Keratinocyte (primary cell): ENCODE data around the gene STMN3.

Experiments
- EZH2 ChIP-seq: IDR thresholded peaks from one replicate; pipeline ENCODE4 v1.6.1; 2012; ENCODE audit warnings: inconsistent platforms, mild to moderate bottlenecking, low read length, moderate library complexity
- TF ChIP-seq, protein P1 (sequence below), 3 experiments: IDR thresholded peaks in 1 of 3; conservative IDR thresholded peaks in 1 of 3; optimal IDR thresholded peaks in 1 of 3; 2 replicates in 2 of 3; 3 replicates in 1 of 3; pipeline versions ENCODE3 to v1.5.1; 2011; ENCODE audit warnings: low read length in 3 of 3, mild to moderate bottlenecking in 3 of 3, moderate library complexity in 2 of 3, control low read depth in 1 of 3, inconsistent platforms in 1 of 3; ENCODE audit not compliant: insufficient read depth in 2 of 3; ENCODE audit errors: extremely low read depth in 1 of 3

DNA sequence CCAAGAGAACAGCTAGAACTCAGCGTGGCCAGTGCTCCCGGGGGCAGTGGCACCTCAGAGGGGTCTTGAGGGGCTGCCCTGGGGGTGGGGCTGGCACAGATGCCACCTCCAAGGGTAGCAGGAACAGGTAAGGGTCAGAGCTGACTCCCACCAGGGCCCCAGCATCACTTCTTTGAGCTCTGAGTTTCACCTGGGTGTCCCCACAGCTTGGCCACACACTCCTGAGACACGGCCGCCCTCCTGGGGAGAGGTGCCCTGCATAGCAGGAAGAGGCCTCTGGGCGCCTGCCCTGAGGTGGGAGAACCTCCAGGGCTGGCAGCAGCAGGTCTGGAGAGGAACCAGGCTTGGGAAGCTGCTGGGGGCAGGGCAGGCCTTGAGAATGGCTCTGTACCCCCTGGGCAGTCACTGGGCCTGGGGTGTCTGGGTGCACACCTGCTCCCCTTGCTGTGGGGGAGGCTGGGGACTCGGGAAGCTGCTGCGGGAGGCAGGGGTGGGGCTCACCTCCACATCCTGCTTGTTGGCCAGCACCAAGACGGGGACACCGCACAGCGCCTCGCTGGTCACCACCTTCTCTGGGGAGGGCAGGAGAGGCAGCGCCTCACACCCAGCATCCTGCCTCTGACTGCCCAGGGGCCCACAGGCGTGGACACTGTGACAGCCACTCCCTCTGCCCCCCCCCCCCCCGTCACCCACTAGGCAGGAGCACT is 48.3 kb upstream of the STMN3 start:
- TF ChIP-seq, protein P1, sequence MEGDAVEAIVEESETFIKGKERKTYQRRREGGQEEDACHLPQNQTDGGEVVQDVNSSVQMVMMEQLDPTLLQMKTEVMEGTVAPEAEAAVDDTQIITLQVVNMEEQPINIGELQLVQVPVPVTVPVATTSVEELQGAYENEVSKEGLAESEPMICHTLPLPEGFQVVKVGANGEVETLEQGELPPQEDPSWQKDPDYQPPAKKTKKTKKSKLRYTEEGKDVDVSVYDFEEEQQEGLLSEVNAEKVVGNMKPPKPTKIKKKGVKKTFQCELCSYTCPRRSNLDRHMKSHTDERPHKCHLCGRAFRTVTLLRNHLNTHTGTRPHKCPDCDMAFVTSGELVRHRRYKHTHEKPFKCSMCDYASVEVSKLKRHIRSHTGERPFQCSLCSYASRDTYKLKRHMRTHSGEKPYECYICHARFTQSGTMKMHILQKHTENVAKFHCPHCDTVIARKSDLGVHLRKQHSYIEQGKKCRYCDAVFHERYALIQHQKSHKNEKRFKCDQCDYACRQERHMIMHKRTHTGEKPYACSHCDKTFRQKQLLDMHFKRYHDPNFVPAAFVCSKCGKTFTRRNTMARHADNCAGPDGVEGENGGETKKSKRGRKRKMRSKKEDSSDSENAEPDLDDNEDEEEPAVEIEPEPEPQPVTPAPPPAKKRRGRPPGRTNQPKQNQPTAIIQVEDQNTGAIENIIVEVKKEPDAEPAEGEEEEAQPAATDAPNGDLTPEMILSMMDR (optimal IDR thresholded peaks at IDR 0.05 in 1 of 3, IDR thresholded peaks at IDR 0.05 in 1 of 3, conservative IDR thresholded peaks at IDR 0.05 in 1 of 3; ENCODE audit: extremely low read depth in 1 of 3, insufficient read depth in 2 of 3, low read length in 3 of 3), result no peak
- TF ChIP-seq EZH2, result no peak
